Nephron progenitor cell (in vitro differentiated cells): Measurements from ENCODE around the gene IFFO2.

Source experiments
- DNase-seq: peaks from one replicate; pipeline ENCODE4 v3.0.0; 2021
- H3K27ac Mint-ChIP-seq: 2 replicates; pipeline ENCODE4 v1.8.0; 2021; ENCODE audit warnings: mild to moderate bottlenecking, moderate library complexity, mixed read lengths
- H3K27me3 Mint-ChIP-seq: 2 replicates; pipeline ENCODE4 v1.8.0; 2021; ENCODE audit warnings: mild to moderate bottlenecking, low read depth, mixed read lengths; ENCODE audit not compliant: poor library complexity
- H3K36me3 Mint-ChIP-seq: 2 replicates; pipeline ENCODE4 v1.8.0; 2021; ENCODE audit warnings: low read depth, mixed read lengths
- H3K4me1 Mint-ChIP-seq: 2 replicates; pipeline ENCODE4 v1.8.0; 2021; ENCODE audit warnings: mixed read lengths
- H3K4me3 Mint-ChIP-seq: 2 replicates; pipeline ENCODE4 v1.8.0; 2021; ENCODE audit warnings: mild to moderate bottlenecking, moderate library complexity, mixed read lengths
- H3K9me3 Mint-ChIP-seq: 2 replicates; pipeline ENCODE4 v1.8.0; 2021; ENCODE audit warnings: mild to moderate bottlenecking, moderate library complexity, mixed read lengths
- CTCF ChIP-seq: fragments of 200-600 bp; sonication (generic); IDR thresholded peaks from 2 replicates; pipeline ENCODE4 v1.5.0; 2021; ENCODE audit warnings: antibody characterized with exemption

IFFO2 gene

GRCh38 chr1:18929686-18930085 lies 26.8 kb downstream of the IFFO2 start:
- H3K9me3 Mint-ChIP-seq, result peaks cover 4% of the 10 kb centered on the region
- no peak for DNase-seq
- H3K27me3 Mint-ChIP-seq, result peaks cover 20% of the 10 kb centered on the region
- no peak overlapping the region for H3K4me3 Mint-ChIP-seq
- H3K27ac Mint-ChIP-seq, result no peak overlapping the region
- TF ChIP-seq CTCF, result no peak
- H3K36me3 Mint-ChIP-seq, result peaks cover 5% of the 10 kb centered on the region
- peaks cover 48% of the 10 kb centered on the region for H3K4me1 Mint-ChIP-seq

DNA sequence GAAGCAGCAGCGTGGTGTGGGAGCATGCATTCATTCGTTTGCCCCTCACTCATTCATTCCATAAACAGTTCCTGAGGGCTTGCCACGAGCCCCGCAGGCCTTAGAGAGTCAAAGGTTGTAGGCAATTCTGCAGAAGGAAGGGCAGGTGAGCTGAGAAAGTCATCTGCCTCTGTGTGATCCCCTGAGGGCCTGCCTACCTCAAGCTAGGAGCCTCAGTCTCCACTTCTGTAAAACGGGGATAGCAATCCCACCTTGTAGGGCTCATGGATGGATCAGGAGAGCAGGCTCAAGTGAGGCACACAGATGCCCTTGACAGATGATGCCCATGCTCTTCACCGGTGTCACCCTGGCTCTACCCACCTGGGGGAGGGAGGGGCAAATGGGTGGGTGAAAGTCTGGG lies 27.5 kb downstream of the IFFO2 start:
- Mint-ChIP-seq H3K4me3 (no peak overlapping the region), H3K27me3 (peaks cover 20% of the 10 kb centered on the region), H3K36me3 (peaks cover 5% of the 10 kb centered on the region), H3K9me3 (peaks cover 4% of the 10 kb centered on the region), H3K27ac (no peak overlapping the region), H3K4me1 (peaks cover 55% of the 10 kb centered on the region)
- DNase-seq, result no peak
- TF ChIP-seq CTCF, result no peak

DNA sequence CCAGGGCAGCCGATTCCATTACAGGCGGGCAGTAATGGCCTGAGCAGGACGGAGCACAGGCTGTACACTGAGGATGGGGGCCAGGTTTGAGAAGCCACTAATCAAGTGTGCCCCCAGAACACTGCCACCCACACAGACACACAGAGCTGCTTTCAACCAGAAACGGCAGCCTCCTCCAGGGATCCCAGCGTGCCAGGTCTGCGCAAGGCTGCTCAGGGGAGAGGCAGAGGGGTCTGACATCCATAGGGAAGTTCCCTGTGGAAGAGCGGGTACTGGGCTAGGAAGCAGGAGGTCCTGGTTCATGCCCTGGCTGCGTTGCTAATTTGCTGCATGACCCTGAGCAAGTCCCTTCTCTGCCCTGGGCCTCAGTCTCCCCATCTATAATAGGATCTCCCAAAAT lies 28.1 kb downstream of the IFFO2 start:
- no peak for TF ChIP-seq CTCF
- no peak overlapping the region for H3K4me3 Mint-ChIP-seq
- H3K9me3 Mint-ChIP-seq, result peaks cover 4% of the 10 kb centered on the region
- peaks cover 60% of the 10 kb centered on the region for H3K4me1 Mint-ChIP-seq
- DNase-seq, result no peak
- peaks cover 20% of the 10 kb centered on the region for H3K27me3 Mint-ChIP-seq
- peaks cover 5% of the 10 kb centered on the region for H3K36me3 Mint-ChIP-seq
- H3K27ac Mint-ChIP-seq, result no peak overlapping the region

GRCh38 chr1:18927654-18928272 lies 28.7 kb downstream of the IFFO2 start:
- H3K9me3 Mint-ChIP-seq, result peaks cover 4% of the 10 kb centered on the region
- no peak overlapping the region for H3K27ac Mint-ChIP-seq
- no peak overlapping the region for H3K4me3 Mint-ChIP-seq
- peaks cover 5% of the 10 kb centered on the region for H3K36me3 Mint-ChIP-seq
- no peak for TF ChIP-seq CTCF
- peaks cover 63% of the 10 kb centered on the region for H3K4me1 Mint-ChIP-seq
- H3K27me3 Mint-ChIP-seq, result peaks cover 17% of the 10 kb centered on the region
- DNase-seq, result no peak

- TF ChIP-seq CTCF, result no peak
- Mint-ChIP-seq H3K27me3 (peaks cover 11% of the 10 kb centered on the region), H3K27ac (no peak overlapping the region), H3K4me3 (no peak overlapping the region), H3K36me3 (peaks cover 5% of the 10 kb centered on the region), H3K4me1 (peaks cover 63% of the 10 kb centered on the region), H3K9me3 (peaks cover 4% of the 10 kb centered on the region)
- DNase-seq, result no peak
These were observed 29.3 kb downstream of the IFFO2 start for GRCh38 chr1:18927082-18927653.
